Measurements from ENCODE around the gene PDZK1IP1. TPM values are rescaled to one million over a fixed set of nuclear protein-coding genes. Genes with fewer than 3 reads are reported as not detected.

PDZK1IP1 gene
- total RNA-seq, 4 donors from 2014 or later: 0.78 to 13.0 TPM; not detected in 2

- H3K27me3 ChIP-seq: peaks cover 24% of the 10 kb centered on the region
- TF ChIP-seq EP300 (IDR thresholded peaks at IDR 0.05) (no peak), CTCF (IDR thresholded peaks at IDR 0.05) (no peak), POLR2A (IDR thresholded peaks at IDR 0.05) (no peak), POLR2AphosphoS5 (IDR thresholded peaks at IDR 0.05) (no peak)
- no peaks in the 10 kb centered on the region for H3K9me3 ChIP-seq
- no peak overlapping the region for H3K4me3 ChIP-seq
- no peak for ATAC-seq
- WGBS, 2 donors (ENCODE audit: low coverage in 1 of 2): 100% methylated on average over 1 of the region's 12 CpGs
- peaks cover 0 to 20% (median 8%) of the 10 kb centered on the region in 3 donors for H3K4me1 ChIP-seq
- no peak overlapping the region for H3K27ac ChIP-seq
- no peaks in the 10 kb centered on the region for H3K36me3 ChIP-seq
Measured at GRCh38 chr1:47187231-47187925, 2.5 kb downstream of the PDZK1IP1 start.

- ATAC-seq: no peak
- WGBS, 2 donors (ENCODE audit: low coverage in 1 of 2): no CpG with 5 or more reads among the region's 13 CpGs
- Histone ChIP-seq H3K36me3 (no peaks in the 10 kb centered on the region), H3K4me1 (peaks cover 0 to 17% (median 8%) of the 10 kb centered on the region in 3 donors), H3K9me3 (no peaks in the 10 kb centered on the region), H3K27me3 (peaks cover 33% of the 10 kb centered on the region), H3K4me3 (no peak overlapping the region), H3K27ac (no peak overlapping the region)
- no peak for TF ChIP-seq EP300 (IDR thresholded peaks at IDR 0.05)
- no peak for TF ChIP-seq CTCF (IDR thresholded peaks at IDR 0.05)
- TF ChIP-seq POLR2AphosphoS5 (IDR thresholded peaks at IDR 0.05): no peak
- TF ChIP-seq POLR2A (IDR thresholded peaks at IDR 0.05): no peak
Measured at GRCh38 chr1:47186267-47187185, 3.3 kb downstream of the PDZK1IP1 start.

GRCh38 chr1:47184822-47185677, 4.8 kb downstream of the PDZK1IP1 start:
- no peaks in the 10 kb centered on the region for H3K36me3 ChIP-seq
- peaks cover 0 to 12% (median 4%) of the 10 kb centered on the region in 3 donors for H3K4me1 ChIP-seq
- WGBS, 2 donors (ENCODE audit: low coverage in 1 of 2): 60 to 100% methylated on average over 1 to 2 of the region's 14 CpGs
- no peak overlapping the region for H3K4me3 ChIP-seq
- H3K27me3 ChIP-seq: peaks cover 46% of the 10 kb centered on the region
- TF ChIP-seq EP300 (IDR thresholded peaks at IDR 0.05): no peak
- no peak for TF ChIP-seq POLR2AphosphoS5 (IDR thresholded peaks at IDR 0.05)
- no peak for TF ChIP-seq CTCF (IDR thresholded peaks at IDR 0.05)
- no peak for TF ChIP-seq POLR2A (IDR thresholded peaks at IDR 0.05)
- ATAC-seq: no peak
- H3K27ac ChIP-seq: no peak overlapping the region
- H3K9me3 ChIP-seq: no peaks in the 10 kb centered on the region

- H3K27me3 ChIP-seq: peaks cover 46% of the 10 kb centered on the region
- H3K4me3 ChIP-seq: no peak overlapping the region
- ATAC-seq: no peak
- no peaks in the 10 kb centered on the region for H3K36me3 ChIP-seq
- H3K4me1 ChIP-seq: peaks cover 0 to 13% (median 11%) of the 10 kb centered on the region in 3 donors
- TF ChIP-seq POLR2AphosphoS5 (IDR thresholded peaks at IDR 0.05): no peak
- no peak for TF ChIP-seq EP300 (IDR thresholded peaks at IDR 0.05)
- no peak for TF ChIP-seq POLR2A (IDR thresholded peaks at IDR 0.05)
- 0 to 73% methylated on average over 1 to 5 of the region's 5 CpGs for WGBS, 2 donors (ENCODE audit: low coverage in 1 of 2)
- H3K9me3 ChIP-seq: no peaks in the 10 kb centered on the region
- no peak overlapping the region for H3K27ac ChIP-seq
Measured at GRCh38 chr1:47184090-47184821, 5.6 kb downstream of the PDZK1IP1 start.

Data from gastroesophageal sphincter (tissue), 4 donors.